Retina (tissue), 1 donor: ENCODE data around the gene TMSB15B.
"Not testable (repeated sequence)": the region's sequence is repeated elsewhere in the genome, so short reads cannot be mapped to it uniquely, and the experiment has no call there.

Experiments
- DNase-seq: peaks from one replicate; pipeline ENCODE4 v3.0.0-alpha.2; 2016

TMSB15B gene

DNA sequence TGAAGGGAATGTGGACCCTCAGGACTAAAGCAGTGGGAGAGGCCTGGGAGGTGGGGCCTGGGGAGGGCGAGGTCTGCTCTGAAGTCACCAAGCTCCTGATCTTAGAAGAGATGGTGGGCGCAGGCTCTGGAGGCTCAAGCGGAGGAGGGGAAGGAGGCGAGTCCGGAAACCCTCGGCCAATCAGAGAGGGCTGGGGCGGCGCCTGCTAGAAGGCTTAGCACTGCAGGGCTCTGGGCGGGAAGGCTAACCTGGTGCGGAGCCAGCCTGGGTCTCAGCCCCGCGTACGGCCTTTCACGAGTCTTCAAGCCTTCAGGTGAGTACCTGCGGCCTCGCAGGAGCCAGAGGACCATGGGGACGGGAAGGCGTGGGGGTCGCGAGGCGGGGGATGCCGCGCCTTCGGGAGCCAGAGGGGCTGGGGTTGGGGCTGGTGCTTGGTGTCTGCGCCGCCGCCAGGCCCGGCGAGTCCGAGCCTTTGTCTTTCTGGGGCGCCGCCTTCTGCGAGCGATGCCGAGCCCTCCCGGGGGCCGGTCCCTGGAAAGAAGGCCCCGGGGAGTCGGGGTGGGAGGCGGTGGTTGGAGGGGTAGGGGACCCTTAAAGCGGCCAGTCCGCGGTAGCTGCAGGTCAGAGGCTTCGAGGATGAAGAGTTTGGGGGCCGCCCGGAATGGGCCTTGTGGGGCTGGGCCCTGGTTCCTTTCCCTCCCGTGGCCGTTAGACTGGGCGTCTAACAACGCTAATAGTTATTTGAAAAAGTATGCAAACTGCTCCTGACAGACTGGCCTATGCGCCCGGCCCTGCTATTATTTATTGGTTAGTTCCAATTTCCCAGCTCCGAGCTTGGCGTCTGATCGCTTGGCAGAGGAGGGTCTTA, at the start of gene TMSB15B:
Gene TMSB15B, plus strand, starts transcription at position 217 of the 868 bp plus-strand sequence.
- DNase-seq = not testable (repeated sequence)

DNA sequence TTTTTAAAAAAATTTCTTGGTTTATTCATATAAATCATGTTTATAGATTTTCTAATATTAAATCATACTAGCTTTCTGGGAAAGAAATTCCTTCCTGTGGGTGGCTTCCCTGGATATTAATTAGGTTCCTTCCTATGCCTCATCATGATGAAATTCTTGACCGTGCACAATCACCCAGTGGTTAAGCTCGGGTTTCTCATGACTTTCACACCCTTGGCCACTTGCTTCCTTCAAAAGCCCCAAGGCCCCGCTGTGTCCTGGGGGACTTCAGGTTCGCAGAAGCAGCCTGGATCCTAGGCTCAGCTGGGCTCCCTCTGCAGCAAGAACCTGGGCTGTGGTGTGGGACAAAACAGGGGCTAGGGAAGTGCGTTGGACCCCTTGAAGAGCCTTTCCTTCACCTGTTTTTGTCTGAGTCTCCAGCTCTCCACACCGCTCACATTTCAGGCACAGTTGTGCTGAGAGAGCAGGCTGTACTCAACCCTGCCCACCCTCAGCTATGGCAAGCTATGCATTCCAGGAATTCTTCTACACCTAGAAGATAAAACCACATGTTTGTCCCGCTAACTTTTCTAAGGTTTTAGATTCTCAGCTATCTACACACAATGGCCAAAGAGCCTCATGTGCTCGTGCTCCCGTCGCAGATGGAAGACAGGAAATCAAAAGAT, 48.9 kb upstream of the TMSB15B start:
- DNase-seq = no peak

DNA sequence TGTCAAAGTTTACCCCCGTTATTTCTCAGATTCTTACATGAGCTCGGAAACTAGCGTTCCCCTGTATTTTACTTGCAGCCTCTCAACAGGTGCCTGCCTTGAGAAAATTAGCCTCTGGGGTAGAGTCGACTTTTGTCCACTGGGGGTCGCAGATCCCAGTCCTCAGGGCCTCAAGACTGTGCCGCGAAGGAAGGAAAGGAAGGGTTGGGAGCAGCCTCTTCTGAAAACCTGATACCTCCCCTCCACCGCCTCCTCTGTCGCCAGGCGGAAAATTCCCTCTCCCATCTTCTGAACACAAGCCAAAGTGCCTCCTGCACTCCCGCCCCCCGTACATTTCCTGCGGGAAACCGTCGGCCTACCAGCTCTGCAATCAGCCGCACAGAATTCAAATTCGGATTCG, 44.4 kb upstream of the TMSB15B start:
- peak; percentile 79 for DNase-seq

DNA sequence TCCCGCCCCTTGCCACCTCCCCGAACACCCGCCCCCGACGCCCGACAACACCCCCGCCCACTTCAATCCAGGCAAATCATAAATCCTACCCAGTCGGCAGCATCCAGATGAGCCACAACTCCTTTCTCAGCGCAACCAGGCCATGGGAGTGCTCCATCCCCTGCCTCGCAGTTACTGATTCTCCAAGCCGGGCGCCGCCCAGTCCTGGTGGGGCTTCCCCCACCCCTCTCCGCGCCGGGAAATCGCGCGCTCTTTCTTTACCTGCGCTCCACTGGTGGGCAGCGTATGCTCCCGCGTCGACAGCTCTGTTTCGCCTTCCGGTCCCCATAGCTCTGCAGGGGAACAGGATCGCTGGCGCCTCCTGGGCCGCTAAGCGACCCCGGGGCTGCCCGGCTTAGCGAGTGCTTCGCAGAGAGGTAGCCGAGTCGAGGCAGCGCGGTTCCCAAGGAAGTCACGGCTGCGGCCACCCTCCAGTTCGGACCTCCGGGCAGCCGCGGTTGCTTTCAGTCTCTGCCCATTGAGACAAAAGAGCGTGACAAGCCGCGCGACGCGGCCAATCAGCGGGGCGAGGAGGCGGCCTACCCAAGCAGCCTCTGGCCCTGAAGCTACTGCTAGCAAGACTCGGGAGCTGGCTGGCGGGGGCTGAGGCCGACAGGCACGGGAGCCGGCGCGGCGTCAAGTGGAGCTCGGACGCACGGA, 43.7 kb upstream of the TMSB15B start:
- DNase-seq = peak; percentile 90

DNA sequence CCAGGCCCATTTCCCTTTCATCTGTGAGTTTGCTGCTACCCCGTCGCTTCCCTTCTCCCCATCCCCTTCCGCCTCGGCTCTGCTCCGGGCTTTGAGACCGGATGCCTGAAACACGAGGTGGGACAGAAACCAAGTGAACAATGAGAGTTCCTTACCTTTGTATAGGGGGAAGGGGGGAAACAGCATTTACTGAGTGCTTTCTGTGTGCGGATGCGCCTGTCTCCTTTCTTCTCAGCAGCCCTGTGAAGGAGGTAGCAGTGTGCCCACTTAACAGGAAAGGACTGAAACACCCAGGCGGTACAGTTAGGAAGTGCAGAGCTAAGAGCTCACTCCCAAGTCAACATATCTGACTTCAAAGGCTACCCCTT, 43.2 kb upstream of the TMSB15B start:
- no peak for DNase-seq

DNA sequence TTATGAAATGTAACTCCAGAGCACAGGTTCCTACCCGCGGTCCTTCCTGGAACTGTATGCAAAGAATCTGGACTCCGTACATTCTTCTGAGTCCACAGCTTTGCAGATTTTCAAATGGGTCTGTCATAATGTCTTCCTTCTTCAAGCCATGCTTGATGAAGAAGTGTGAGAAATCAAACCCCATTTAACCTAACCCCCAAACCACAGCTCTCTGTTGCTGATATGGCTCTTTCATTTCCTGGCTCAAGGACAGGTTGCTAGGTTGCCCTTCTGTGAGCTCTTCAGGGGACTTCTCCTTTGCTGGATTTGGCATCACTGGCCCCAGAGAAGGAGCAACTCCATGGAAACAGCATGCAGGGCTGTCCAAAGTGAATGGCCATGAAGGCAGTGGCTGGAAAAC, 41.9 kb upstream of the TMSB15B start:
- not testable (repeated sequence) for DNase-seq

DNA sequence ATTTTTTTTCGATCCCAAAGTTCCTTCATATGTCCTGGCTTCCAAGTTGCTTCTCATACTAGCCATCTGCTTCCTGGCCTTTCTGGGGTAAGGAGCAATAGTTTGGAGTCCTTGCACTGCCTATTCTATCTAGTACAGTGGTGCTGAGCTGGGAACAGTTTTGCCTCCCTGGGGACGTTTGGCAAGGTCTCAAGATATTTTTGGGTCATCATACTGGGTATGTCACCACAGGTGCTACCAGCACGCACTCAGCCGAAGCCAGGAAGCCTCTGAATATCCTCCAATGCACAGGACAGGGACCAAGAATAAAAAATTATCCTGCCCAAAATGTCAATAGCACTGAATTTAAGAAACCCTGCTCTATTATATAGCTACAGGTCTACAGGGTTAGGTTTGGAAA, 35.4 kb upstream of the TMSB15B start:
- no peak for DNase-seq

DNA sequence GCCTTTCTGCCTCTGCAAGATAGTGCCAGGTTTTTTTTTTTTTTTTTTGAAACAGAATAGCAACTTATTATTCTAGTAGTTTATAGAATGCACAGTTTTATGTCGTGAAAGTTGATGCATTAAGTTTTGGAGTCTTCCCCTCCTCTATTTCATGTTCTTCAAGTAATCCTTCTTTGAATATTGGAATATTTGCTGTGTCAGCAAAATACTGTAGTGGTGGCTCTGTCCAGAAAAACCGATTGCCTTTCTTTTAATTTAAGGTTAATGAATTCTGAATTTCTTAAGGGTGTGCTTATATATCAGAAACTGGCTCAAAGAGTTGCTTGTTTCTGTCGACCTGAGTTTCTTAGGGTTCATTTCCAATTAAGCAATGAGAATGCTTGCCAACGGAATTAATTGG, 34.8 kb upstream of the TMSB15B start:
- no peak for DNase-seq

DNA sequence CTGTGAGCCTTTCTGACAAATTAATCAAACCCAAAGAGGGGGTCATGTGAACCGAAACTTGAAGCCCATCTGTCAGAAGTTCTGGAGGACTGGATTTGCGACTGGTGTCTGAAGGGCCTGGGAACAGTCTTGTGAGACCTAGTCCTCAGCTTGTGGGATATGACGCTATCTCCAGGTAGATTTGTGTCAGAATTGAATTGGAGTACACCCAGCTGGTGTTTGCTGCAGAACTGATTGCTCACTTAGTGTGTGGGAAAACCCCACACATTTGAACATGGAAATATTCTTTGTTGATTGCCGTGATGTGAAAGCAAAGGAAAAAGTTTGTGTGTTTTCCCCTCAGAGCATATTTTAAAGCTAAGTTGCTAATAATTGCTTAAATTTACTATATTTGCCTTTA, 30.3 kb upstream of the TMSB15B start:
- DNase-seq = no peak

DNA sequence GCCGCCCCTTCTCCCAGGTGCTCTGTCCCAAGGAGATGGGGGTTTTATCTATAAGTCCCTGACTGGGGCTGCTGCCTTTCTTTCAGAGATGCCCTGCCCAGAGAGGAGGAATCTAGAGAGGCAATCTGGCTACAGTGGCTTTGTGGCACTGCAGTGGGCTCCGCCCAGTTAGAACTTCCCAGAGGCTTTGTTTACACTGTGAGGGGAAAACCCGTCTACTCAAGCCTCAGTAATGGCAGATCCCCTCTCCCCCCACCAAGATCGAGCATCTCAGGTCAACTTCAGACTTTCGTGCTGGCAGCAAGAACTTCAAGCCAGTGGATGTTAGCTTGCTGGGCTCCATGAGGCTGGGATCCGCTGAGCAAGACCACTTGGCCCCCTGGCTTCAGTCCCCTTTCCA, 22.2 kb upstream of the TMSB15B start:
- not testable (repeated sequence) for DNase-seq

DNA sequence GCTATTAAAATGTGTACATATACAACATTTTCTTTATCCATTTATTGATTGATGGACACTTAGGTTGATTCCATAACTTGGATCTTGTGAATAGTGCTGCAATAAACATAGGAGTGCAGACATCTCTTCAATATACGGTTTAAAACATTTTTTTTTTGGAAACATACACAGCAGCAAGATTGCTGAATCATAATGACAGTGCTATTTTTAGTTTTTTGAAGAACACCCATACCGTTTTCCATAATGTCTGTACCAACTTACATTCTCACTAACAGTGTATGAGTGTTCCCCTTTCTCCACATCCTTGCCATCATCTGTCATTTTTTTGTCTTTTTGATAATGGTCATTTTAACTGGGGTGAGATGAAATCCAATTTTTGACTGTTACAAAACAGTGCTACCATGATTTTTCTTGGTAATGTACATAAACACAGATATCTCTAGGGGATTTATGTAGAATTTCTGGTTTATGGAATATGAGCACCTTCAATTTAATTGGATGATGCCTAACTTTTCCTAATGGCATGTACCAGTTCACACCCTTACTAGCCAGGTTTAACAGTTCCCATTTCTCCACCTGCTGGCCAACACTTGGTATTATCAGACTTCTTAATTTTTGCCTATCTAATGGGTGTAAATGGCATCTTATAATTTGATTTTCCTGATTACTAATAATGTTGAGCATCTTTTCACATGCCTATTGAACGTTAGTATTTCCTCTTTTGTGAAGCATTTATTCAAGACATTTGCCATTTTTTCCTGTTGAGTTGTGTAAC, 21.0 kb upstream of the TMSB15B start:
- DNase-seq = no peak

DNA sequence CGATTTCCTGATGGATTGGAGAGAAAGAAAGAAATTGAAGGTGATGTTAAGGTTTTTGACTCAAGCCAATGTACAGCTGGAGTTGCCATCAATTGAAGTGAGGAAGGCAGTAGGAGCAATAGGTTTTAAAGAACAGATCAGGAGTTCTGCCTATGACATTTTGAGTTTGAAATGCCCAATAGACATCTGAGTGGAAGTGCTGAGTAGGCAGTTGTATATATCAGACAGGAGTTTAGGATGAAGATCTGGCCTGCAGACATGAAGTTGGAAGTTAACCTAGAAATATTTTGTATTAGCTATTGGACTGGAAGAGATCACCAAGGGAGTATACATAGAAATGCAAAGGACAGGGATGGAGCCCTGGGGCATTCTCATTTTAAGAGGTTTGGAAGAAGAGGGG, 12.9 kb upstream of the TMSB15B start:
- DNase-seq = no peak

DNA sequence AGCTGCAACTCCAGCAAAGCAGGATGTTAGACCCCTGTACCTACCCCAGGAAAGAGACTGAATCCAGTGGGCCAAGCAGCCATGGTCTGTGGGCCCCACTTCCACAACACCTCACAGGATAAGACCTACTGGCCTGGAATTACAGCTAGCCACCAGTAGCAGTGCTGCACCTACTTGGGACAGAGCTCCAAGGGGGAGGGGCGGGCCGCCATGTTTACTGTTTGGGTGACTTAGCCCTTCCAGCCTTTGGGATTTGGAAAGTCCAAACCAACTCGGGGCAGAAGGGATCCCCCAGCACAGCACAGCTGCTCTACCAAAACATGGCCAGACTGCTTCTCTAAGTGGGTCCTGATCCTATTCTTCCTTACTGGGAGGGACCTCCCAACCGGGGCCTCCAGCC, 9.1 kb upstream of the TMSB15B start:
- DNase-seq = no peak

DNA sequence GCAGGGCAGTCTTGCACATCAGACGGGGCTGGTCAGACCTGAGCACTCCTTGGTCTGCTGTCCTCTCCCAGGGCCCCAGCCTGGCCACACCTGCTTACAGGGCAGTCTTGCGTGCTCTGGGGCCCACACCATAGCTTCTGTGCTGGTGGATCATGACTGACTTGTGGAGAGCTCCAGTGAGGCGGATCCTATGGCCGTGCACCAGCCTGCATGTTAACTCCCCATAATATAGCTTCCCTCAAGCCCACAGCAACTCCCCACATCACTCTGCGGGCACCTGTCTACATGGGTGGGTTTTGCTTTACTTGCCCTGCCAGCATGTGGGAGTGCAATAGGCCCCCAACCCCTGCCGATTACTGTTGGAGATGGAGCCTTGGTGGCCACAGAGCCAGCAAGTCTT, 8.2 kb upstream of the TMSB15B start:
- no peak for DNase-seq

DNA sequence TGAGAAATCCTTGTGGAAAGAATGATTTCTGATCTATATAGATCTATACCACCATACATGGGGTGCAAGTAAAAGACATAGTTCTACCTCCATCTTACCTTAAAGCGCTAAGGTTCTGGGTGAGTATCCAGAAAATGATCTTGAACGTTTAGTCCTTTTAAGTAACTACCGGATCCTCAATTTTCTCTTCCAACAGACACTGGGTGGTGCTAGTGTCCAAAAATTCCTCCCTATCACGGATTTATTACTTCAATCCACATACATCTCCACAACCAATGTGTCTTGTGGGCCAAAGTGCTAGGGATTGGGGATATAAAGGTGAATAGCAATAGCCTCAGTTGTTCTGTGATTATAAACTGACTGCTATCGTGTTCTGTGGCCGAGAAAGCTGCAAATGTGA, 1.8 kb upstream of the TMSB15B start:
- not testable (repeated sequence) for DNase-seq

DNA sequence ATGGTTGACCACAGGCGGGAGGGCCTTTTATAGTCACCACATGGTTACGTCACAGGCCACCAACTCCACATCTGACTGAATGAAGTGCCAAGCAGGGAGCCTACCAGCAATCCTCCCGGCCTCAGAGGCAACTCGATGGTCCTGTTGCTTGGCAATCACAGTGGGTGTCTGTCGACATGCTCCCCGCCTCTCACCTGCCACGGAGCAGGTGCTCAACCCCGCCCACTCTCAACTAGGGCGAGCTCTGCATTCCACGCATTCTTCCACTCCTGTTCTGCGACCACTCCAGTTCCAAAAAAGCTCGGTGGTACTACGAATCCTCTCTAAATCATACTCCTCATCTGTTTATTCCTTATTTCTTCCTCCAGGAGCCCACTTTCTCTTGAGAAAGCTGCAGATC, 21.1 kb downstream of the TMSB15B start:
- not testable (repeated sequence) for DNase-seq

DNA sequence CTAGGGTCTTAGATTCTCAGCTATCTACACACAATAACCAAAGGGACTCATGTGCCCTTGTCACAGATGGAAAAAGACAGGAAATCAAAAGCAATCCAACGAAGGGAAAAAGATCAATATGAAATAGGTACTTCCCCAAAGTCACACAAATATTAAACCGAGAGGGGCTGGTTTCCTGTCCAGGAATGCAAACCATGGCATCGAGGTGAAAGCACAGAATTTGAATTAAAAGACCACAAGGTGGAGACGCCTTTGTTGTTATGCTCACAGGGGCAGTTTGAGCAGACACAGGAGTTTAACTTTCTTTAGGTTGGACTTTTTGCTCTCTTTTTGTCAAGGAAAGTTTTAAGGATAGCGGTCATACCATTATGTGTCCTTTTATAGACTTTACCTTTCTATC, 36.8 kb downstream of the TMSB15B start:
- no peak for DNase-seq

DNA sequence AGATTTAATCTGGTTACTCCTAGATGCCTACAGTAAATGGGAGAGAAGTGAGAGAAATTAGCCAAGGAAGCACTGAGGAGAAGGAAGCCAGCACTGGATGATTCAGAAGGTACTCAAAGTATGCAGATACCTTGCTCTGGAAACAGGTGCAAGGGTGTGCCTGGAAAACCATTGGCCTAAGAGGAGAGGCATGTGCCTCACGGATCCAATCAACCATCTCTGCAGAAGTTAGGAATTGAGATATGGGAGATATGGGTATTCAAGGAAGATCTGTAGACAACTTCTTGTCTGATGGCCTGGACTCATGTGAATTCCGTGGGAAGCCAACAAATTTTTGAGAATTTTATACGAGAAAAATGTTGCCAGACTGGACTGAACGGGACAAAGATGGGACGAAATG, 46.4 kb downstream of the TMSB15B start:
- DNase-seq = no peak

DNA sequence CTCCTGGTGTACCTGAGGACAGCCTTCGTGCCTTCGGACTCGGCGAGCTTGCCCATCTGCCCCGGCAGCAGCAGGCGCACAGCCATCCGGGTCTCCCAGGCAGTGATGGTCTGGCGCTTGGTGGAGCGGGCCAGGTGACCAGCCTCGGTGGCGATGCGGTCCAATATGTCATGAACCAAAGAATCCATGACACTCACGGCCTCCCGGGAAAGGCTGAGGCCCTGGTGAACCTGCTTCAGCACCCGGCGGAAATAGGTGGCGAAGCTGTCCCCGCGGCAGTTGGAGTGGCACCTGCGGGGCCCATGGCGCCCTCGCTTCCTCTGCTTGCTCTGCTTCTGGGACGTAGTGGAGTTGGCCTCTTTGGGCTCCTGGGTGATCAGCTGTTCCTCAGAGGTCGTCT, 50.7 kb downstream of the TMSB15B start:
- no peak for DNase-seq

DNA sequence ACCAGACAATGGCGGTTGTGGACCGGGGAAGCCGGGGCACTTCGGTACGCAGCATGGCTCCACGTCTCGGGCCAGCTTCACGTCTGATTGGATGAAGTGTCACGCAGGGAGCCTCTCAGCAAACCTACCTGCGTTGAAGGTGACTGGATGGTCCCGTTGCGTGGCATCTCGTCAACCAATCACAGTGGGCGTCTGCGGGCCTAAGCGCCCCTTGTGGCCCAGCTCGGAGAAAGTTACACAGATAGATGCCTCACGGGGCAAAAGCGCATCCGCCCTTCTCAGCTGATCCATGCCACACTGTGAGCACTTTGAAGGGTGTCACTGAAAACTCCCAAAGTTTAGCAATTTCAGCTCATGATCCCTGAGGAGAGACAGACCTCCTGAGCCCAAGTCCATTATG, 51.2 kb downstream of the TMSB15B start, which contains the start of gene H2BW1:
Gene H2BW1, minus strand, starts transcription at position 103 of the 400 bp plus-strand sequence. CDS start 132 bp downstream, outside the sequence.
- no peak for DNase-seq

DNA sequence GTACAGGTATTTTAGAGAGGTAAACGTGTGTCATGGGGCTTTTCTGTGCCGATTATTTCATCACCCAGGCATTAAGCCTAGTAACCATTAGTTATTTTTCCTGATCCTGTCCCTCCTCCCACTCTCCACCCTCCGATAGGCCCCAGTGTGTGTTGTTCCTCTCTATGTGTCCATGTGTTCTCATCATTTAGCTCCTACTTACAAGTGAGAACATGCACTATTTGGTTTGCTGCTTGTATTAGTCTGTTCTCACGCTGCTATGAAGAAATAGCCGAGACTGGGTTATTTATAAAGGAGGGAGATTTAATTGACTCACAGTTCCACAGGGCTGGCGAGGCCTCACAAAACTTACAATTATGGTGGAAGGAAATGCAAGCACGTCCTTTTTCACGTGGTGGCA, 53.1 kb downstream of the TMSB15B start:
- DNase-seq = not testable (repeated sequence)
